Measurements from ENCODE around the gene IL1RL2.
A peak's percentile ranks its signal among the peaks of the same experiment; 100 is the strongest.

The IL1RL2 gene

DNA sequence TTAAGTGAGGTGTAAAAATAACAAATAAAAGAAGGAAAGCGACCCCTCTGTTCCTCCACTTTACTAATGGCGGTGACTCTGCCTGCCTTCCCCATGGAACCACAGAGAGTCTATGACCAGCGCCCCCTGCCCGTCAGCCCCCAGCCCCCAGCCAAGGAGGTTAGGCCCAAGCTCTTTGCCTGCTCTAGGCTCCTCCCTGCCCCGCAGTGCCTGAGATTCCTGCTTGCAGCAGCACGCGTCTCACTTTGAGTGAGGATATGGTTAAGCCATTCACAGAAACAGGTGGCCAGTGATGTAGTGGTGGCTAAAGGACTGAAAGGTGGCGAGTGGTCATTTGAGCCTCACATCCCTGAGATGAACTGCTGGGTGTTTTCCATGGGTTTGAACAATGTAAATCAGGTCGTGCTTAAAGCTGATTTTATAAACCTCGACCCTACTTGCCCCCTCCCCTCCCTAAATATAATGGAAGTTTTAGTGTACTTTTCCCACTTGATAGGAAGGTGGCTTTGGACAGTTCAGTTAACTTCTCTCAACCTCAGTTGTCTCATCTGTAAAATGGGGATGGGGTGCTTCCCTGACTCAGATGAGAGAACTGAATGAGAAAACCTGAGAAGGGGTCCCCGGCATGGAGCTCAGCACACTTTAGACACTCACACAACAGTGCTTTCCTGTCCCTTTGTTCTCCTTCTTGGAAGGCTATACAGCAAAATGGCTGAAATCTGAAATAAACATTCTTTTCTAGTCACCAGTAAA is 46.5 kb downstream of the IL1RL2 start:
- no peak overlapping the region for H3K4me3 Mint-ChIP-seq
- no peaks in the 10 kb centered on the region for H3K36me3 Mint-ChIP-seq
- no peaks in the 10 kb centered on the region for H3K9me3 Mint-ChIP-seq
- ATAC-seq (replicated peaks) (no peak), DNase-seq (no peak)
- peaks cover 6 to 16% of the 10 kb centered on the region in 2 donors for H3K27me3 Mint-ChIP-seq
- no peak overlapping the region for H3K27ac Mint-ChIP-seq
- H3K4me1 Mint-ChIP-seq = peaks cover 13 to 50% of the 10 kb centered on the region in 2 donors

DNA sequence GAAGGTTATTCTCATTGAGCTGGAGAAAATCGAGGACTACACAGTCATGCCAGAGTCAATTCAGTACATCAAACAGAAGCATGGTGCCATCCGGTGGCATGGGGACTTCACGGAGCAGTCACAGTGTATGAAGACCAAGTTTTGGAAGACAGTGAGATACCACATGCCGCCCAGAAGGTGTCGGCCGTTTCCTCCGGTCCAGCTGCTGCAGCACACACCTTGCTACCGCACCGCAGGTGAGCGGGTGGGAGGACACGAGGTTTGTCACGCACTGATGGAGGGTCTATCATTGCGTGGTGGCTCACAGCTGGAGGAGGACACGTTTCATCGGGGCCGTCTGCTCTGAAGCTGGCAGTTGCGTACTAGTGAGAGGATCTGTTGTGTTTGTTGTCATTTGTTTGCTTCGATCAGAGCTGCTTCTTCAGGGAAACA is 48.2 kb downstream of the IL1RL2 start:
- DNase-seq (no peak), ATAC-seq (replicated peaks) (no peak)
- H3K4me3 Mint-ChIP-seq = no peak overlapping the region
- H3K9me3 Mint-ChIP-seq = peaks cover 0 to 4% of the 10 kb centered on the region in 2 donors
- peaks cover 22 to 47% of the 10 kb centered on the region in 2 donors for H3K4me1 Mint-ChIP-seq
- H3K27me3 Mint-ChIP-seq = peaks cover 6 to 22% of the 10 kb centered on the region in 2 donors
- peaks cover 0 to 3% of the 10 kb centered on the region in 2 donors for H3K36me3 Mint-ChIP-seq
- no peak overlapping the region for H3K27ac Mint-ChIP-seq

DNA sequence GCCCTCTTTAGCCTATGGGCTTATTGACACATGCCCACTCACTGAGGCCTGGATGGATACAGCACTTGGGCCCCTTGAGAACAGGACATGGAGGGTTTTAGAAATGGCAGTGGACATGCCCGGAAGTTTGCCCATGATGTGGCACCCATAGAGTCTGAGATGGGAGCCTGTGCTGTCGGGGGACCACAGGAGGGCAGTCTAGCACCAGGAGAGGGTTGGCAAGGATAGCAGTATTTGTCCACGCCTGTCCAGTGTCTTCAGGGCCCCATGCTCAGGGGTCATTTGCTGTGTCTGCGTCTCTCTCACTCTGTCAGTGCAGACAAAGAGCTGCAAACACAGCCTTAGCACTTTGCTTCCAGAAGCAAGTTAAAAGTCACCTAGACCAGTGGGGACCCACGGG is 48.7 kb downstream of the IL1RL2 start:
- Mint-ChIP-seq H3K9me3 (peaks cover 0 to 4% of the 10 kb centered on the region in 2 donors), H3K4me3 (no peak overlapping the region), H3K4me1 (peaks cover 22 to 51% of the 10 kb centered on the region in 2 donors), H3K27me3 (peaks cover 6 to 22% of the 10 kb centered on the region in 2 donors), H3K27ac (no peak overlapping the region), H3K36me3 (peaks cover 0 to 3% of the 10 kb centered on the region in 2 donors)
- DNase-seq (no peak), ATAC-seq (replicated peaks) (peak in 1 of 2 donors; percentile 33)

DNA sequence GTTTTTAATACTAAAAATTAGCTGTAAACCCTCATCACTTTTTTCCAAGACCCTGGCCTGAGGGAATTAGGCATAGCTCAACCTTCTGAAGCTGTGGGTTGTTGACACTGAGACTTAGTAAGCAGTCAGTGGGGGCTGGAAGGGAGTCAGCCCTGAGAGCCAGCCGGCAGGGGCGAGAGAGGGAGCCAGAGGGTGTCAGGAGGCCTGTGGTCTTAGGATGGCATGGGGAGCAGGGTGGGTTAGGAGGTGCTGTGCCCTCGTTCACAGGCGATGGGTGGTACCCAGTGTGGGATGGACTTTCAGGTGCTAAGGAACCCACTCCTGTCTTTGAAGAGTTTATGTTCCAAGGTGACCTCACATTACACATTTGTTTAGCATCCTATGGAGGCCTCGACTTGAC is 49.3 kb downstream of the IL1RL2 start:
- H3K4me1 Mint-ChIP-seq = peaks cover 28 to 52% of the 10 kb centered on the region in 2 donors
- H3K27ac Mint-ChIP-seq = no peak overlapping the region
- no peak for ATAC-seq (replicated peaks)
- no peak for DNase-seq
- peaks cover 0 to 3% of the 10 kb centered on the region in 2 donors for H3K36me3 Mint-ChIP-seq
- H3K9me3 Mint-ChIP-seq = peaks cover 0 to 4% of the 10 kb centered on the region in 2 donors
- peaks cover 10 to 22% of the 10 kb centered on the region in 2 donors for H3K27me3 Mint-ChIP-seq
- H3K4me3 Mint-ChIP-seq = no peak overlapping the region

DNA sequence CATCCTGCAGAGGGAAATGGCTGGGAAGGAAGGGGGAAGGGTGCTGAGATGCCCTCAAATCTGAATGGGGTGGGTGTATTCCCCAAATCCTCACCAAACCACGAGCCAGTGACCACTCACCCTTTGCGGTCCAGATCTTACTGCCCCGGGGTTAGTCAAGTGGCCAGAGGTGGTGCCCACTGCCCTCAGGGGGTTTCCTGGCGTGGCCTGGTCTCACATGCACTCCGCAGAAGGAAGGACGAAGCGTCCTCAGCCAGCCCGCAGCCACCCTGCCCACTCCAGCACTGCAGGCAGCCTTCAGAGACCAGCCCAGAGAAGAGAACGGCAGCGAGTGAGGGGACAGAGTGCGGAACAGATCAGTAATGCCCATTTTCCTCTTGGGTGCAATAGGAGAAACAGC is 50.4 kb downstream of the IL1RL2 start:
- Mint-ChIP-seq H3K4me1 (peaks cover 28 to 52% of the 10 kb centered on the region in 2 donors), H3K4me3 (no peak overlapping the region), H3K9me3 (peaks cover 0 to 4% of the 10 kb centered on the region in 2 donors), H3K27me3 (peaks cover 10 to 18% of the 10 kb centered on the region in 2 donors), H3K36me3 (peaks cover 0 to 3% of the 10 kb centered on the region in 2 donors), H3K27ac (peak overlapping the region; percentile 51)
- no peak for ATAC-seq (replicated peaks)
- no peak for DNase-seq

DNA sequence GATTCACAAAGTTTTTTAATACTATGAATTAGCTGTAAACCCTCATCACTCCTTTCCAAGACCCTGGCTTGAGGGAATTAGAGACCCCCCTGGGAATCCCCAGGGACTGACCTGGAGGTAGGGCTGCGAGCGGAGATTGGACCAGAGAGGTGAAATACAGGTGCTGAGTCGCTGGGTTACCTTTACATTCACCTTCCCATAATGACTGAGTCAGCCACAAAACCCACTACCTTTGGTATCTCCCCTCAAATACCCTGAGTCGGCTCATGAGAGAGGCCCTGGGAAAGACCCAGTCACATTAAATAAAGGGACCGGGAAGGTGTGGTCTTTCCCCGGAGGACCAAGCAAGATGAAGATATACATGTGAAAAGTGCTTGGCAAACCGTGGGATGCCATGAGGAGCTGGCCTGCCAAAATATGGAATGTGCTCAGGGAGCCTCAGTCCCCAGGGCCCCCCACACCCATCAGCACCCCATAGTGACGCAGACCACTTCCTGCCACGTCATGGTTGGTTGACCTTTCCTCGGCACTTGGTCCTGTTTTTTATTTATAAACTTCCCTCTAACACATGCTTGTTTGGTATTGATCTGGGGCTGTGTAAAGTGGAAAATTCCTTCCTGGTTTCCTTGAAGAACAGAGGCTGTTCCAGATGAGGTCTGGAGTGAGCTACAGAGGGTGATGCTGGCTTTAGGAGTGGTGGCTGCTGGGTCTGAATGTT is 51.4 kb downstream of the IL1RL2 start:
- H3K27ac Mint-ChIP-seq = peak overlapping the region; percentile 20

DNA sequence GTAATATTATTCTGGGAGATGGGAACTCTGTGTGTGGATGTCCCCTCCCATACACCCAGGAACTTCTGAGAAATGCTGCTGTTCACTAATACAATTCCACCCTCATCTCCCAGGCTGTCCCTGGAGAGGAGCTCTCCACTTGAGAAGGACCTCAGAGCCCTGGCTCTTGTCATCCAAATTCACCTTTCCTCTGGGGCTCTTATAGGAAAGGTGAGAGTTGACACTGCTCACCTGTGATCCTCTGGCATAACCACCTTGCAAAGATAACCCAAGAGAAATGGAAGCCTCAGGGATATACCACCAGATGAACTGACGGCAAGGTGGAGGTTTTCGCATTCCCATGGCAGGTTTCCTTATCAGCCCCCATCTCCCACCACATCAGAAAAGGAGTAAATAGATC is 52.0 kb downstream of the IL1RL2 start:
- peaks cover 28 to 48% of the 10 kb centered on the region in 2 donors for H3K4me1 Mint-ChIP-seq
- peaks cover 0 to 3% of the 10 kb centered on the region in 2 donors for H3K36me3 Mint-ChIP-seq

More for the DNA sequence above, 51.4 kb downstream of the IL1RL2 start:
- Mint-ChIP-seq H3K27me3 (peaks cover 5 to 18% of the 10 kb centered on the region in 2 donors), H3K9me3 (peaks cover 0 to 4% of the 10 kb centered on the region in 2 donors), H3K4me3 (no peak overlapping the region), H3K36me3 (peaks cover 0 to 3% of the 10 kb centered on the region in 2 donors), H3K4me1 (peaks cover 28 to 52% of the 10 kb centered on the region in 2 donors)
- DNase-seq (no peak), ATAC-seq (replicated peaks) (no peak)

DNA sequence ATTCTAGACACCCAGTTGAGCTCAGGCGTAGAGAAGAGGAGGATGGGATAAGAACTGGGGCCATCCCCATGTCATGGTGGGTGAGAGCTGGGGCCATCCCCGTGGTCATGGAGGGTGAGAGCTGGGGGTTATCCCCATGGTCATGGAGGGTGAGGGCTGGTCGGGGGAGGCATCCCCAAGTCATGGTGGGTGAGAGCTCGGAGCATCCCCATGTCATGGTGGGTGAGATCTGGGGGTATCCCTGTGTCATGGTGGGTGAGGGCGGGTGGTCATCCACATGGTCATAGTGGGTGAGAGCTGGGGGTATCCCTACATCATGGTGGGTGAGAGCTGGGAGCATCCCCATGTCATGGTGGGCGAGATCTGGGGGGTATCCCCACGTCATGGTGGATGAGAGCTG is 52.5 kb downstream of the IL1RL2 start:
- peaks cover 5 to 18% of the 10 kb centered on the region in 2 donors for H3K27me3 Mint-ChIP-seq
- peaks cover 0 to 4% of the 10 kb centered on the region in 2 donors for H3K9me3 Mint-ChIP-seq
- H3K4me3 Mint-ChIP-seq = no peak overlapping the region
- DNase-seq = no peak
- peaks cover 0 to 3% of the 10 kb centered on the region in 2 donors for H3K36me3 Mint-ChIP-seq
- peak overlapping the region; percentile 53 for H3K27ac Mint-ChIP-seq
- peaks cover 28 to 43% of the 10 kb centered on the region in 2 donors for H3K4me1 Mint-ChIP-seq
- ATAC-seq (replicated peaks) = peak in 1 of 2 donors; percentile 22

More for the DNA sequence above, 52.0 kb downstream of the IL1RL2 start:
- DNase-seq (no peak), ATAC-seq (replicated peaks) (no peak)
- H3K4me3 Mint-ChIP-seq = no peak overlapping the region
- peaks cover 0 to 4% of the 10 kb centered on the region in 2 donors for H3K9me3 Mint-ChIP-seq
- peaks cover 5 to 18% of the 10 kb centered on the region in 2 donors for H3K27me3 Mint-ChIP-seq
- peak overlapping the region; percentile 20 for H3K27ac Mint-ChIP-seq

DNA sequence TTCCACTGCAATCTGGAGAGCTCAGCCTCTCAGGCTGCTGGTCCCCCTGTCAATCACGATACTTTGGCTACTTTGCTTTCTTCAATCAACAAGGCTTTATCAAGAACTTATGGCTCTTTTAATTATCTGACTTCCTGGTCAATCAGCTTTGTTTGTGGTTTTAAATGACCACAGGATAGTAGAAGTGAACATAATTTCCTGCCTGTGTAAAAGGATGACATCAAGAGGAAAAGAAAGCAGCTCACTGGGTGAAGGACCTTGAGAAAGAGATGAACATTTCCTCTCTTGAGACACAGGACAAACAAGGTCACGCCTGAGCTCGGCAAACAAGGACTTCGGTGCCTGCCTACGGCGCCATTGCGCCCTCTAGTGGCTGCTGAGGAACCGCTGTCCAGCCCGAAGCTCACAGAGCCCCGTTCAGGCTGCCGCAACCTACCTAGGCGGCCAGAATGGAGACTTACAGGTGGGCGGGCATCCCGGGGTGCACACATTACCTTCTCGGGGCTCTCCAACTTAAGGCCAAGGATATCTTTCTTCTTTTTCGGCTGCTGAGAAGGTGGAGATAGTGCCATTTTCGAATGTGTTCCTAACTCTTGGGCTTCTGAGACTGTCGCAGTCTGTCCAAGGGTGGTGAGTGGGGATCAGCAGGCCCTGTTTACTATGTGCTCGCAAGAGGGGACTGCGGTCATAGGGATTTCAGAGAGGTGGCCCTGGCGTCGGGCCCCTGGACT is 54.0 kb downstream of the IL1RL2 start:
- Mint-ChIP-seq H3K4me1 (peaks cover 25 to 32% of the 10 kb centered on the region in 2 donors), H3K9me3 (peaks cover 0 to 4% of the 10 kb centered on the region in 2 donors), H3K4me3 (no peak overlapping the region), H3K27me3 (peaks cover 11 to 14% of the 10 kb centered on the region in 2 donors), H3K27ac (no peak overlapping the region), H3K36me3 (peaks cover 0 to 3% of the 10 kb centered on the region in 2 donors)
- DNase-seq = peak; percentile 82
- peak; percentile 91 to 93 for ATAC-seq (replicated peaks)

DNA sequence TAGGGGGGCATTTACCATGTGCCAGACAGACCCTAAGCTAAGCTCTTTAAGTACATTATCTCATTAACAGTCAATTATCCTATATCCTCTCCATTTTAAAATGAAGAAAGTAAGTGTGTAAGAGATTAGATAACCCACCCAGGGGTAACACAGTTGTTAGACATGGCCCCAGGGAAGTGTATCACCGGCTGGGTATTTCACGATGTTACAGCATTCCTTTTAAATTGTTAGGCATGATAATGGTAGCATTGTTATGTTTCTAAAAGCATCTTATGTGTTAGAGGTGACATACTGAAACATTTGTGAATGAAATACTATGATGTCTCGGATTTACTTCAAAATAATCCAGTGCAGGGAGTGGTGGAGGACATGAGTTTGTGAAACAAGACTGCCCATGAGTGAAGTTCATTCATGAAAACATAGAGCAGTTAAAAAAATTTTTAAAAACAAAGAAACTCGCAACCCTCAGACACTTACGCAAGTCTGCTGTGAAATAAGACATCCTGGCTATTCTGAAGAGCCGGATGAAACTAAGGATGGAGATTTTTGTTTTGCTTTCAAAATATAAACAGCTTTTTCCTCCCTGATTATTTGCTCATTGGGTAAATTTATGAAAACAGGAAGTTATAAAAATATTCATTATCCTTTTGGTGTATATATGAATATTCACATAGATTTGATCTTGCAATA is 54.9 kb downstream of the IL1RL2 start:
- H3K27me3 Mint-ChIP-seq = peaks cover 14 to 18% of the 10 kb centered on the region in 2 donors
- DNase-seq (no peak), ATAC-seq (replicated peaks) (no peak)
- no peak overlapping the region for H3K4me3 Mint-ChIP-seq
- peaks cover 0 to 3% of the 10 kb centered on the region in 2 donors for H3K36me3 Mint-ChIP-seq
- no peak overlapping the region for H3K27ac Mint-ChIP-seq
- H3K9me3 Mint-ChIP-seq = peaks cover 0 to 4% of the 10 kb centered on the region in 2 donors
- H3K4me1 Mint-ChIP-seq = peaks cover 25 to 32% of the 10 kb centered on the region in 2 donors

DNA sequence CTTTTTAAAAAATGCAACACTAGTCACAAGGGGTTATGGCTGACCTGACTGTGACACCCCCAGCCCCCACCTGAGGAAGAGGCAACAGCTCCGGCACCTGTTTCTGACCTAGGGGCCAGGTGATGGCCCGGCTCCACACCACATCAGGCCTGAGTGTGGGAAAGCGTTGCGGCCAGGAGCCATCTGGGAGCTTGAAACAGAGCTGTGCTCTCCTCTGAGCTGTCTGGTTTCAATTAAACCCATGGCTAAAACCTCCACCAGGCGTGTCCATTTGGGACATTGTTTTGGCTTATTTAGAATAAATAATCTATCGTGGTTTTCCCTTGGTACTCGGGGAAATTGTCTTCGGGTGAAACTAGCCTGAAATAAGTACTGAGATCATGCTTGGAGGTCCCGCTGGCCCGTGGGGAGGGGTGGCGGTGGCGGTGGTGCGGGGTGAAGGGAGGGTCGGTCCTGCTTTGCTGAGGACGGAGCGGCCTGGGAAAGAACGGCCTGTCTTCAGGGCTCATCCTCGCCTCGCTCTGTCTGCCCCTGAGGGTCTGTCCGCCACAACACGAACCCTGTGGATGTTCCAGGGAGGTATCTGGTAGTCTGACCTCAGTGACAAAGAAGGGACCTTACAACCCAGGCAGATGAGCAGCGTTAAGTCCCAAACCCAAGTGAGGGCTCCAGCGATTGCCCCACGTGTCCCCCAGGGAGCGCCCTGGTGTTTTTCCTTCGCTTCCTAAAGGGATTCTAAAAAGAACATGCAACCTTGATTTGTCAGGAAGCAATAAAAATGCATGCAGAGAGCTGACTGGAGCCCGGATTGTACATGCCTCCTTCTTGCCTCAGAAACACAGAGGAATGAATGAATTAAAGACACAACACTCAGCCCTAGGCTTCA is 58.7 kb downstream of the IL1RL2 start:
- H3K27ac Mint-ChIP-seq = no peak overlapping the region

DNA sequence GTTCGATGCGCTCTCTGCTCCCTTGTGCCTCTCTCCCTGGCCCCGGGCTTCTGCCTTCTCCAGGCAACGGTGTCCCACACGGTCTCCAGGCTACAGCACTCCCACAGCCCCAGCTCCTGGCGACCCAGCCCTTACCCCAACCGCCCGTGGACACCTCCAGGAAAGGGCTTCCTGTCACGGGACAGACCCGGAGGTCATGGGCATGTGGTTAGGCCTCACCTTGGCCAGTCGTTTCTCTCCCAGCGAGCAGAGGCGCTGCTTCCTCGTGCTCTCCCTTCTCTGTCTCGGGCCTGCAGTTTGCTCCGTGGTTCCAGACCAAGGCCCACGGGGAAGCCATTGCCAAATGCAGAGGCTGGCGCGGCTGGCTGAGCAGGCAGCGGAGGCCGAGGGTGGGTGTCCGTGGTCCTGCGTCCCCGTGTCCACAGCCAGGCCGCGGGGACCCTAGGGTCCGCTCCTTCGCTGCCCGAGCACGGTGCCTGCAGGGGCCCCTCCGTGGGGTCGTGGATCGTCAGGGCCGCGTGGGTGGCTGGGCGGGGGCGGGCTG is 63.5 kb downstream of the IL1RL2 start:
- Mint-ChIP-seq H3K4me1 (peaks cover 9 to 12% of the 10 kb centered on the region in 2 donors), H3K36me3 (no peaks in the 10 kb centered on the region), H3K9me3 (no peaks in the 10 kb centered on the region), H3K27ac (no peak overlapping the region), H3K4me3 (no peak overlapping the region), H3K27me3 (peaks cover 47 to 56% of the 10 kb centered on the region in 2 donors)
- no peak for ATAC-seq (replicated peaks)
- DNase-seq = no peak

More for the DNA sequence above, 58.7 kb downstream of the IL1RL2 start:
- Mint-ChIP-seq H3K9me3 (no peaks in the 10 kb centered on the region), H3K4me1 (peaks cover 6 to 7% of the 10 kb centered on the region in 2 donors), H3K36me3 (no peaks in the 10 kb centered on the region), H3K4me3 (no peak overlapping the region), H3K27me3 (peaks cover 23 to 30% of the 10 kb centered on the region in 2 donors)
- ATAC-seq (replicated peaks) = no peak
- DNase-seq = no peak
